GM12865 (cell line): ENCODE results near the gene FAM117B.

Source experiments
- DNase-seq: peaks from one replicate; pipeline ENCODE4 v3.0.0; 2010; ENCODE audit warnings: low read depth
- H3K4me3 ChIP-seq: 2 replicates; pipeline ENCODE4 v1.5.1; 2011; ENCODE audit warnings: mild to moderate bottlenecking, low read depth, low read length, control low read depth
- TF ChIP-seq, protein P1 (sequence below): IDR thresholded peaks from 2 replicates; pipeline ENCODE4 v1.5.1; 2011; ENCODE audit warnings: low read length, control low read depth, low read depth, inconsistent platforms; ENCODE audit not compliant: insufficient read depth; ENCODE audit errors: missing control alignments

Gene FAM117B

DNA sequence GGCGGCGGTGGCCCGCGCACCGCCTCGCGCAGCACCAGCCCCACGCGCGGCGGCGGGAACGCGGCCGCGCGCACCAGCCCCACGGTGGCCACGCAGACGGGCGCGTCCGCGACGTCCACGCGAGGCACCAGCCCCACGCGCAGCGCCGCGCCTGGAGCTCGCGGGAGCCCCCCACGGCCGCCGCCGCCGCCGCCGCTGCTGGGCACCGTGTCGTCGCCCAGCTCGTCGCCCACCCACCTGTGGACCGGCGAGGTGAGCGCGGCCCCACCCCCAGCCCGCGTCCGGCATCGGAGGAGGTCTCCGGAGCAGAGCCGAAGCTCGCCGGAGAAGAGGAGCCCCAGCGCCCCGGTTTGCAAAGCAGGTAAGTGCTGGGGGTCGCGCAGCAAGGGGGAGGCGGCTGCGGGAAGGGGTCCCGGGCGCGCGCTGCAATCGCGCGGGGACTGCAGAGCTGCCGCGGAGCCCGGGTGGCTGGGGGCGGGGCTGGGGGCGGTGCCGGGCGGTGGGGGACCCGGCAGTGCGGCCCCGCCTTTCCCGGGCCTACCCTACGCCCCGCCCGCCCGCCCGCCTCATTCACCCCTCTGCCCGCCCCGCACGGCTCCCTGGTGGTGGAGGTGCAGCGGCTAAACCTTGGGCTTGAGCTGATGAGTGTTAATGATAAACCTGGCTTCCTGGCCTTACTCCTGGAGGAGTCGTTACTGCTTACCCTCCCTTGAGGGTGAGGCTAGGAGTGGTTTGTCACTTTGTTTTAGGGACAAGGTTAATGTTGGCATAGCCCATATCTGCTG, 851 bp downstream of the FAM117B start:
- DNase-seq: peak; percentile 81
- peak overlapping the region; percentile 89 for H3K4me3 ChIP-seq
- TF ChIP-seq, protein P1, sequence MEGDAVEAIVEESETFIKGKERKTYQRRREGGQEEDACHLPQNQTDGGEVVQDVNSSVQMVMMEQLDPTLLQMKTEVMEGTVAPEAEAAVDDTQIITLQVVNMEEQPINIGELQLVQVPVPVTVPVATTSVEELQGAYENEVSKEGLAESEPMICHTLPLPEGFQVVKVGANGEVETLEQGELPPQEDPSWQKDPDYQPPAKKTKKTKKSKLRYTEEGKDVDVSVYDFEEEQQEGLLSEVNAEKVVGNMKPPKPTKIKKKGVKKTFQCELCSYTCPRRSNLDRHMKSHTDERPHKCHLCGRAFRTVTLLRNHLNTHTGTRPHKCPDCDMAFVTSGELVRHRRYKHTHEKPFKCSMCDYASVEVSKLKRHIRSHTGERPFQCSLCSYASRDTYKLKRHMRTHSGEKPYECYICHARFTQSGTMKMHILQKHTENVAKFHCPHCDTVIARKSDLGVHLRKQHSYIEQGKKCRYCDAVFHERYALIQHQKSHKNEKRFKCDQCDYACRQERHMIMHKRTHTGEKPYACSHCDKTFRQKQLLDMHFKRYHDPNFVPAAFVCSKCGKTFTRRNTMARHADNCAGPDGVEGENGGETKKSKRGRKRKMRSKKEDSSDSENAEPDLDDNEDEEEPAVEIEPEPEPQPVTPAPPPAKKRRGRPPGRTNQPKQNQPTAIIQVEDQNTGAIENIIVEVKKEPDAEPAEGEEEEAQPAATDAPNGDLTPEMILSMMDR: no peak

DNA sequence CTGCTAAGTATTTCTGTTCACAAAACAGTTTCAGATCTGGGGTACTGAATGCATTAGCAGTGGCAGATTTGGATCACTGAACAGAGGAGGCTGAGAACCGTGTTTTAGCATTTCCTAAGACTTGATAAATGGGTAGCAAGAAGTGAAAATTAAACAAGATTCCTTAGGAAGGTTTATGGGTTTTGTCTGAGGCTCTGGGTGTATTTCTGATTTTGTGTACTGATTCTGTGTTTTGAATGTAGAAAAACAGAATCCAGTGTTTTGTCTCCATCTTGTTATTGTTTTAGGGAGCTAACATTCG, 1.4 kb downstream of the FAM117B start:
- DNase-seq: no peak
- TF ChIP-seq, protein P1: no peak

DNA sequence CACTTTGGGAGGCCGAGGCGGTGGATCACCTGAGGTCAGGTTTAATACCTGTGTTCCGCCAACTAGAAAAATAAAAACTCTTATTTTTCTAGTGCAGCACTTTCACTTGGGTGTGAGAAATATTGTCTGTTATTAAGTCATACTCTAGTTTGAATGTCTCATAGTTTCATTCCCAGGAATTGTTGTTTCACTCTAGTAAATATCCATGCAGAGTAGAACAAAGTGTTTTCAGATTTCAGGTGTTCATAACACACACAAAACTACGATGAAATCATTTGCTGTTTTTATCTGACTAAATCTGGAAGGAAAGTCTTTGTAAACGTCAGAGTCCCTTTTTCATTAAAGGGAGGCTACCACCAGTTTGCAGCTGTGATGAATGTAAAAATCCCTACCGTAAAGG, 4.0 kb downstream of the FAM117B start:
- H3K4me3 ChIP-seq: no peak overlapping the region
- TF ChIP-seq, protein P1: no peak

More for the DNA sequence above, 1.4 kb downstream of the FAM117B start:
- H3K4me3 ChIP-seq: peak overlapping the region; percentile 82

DNA sequence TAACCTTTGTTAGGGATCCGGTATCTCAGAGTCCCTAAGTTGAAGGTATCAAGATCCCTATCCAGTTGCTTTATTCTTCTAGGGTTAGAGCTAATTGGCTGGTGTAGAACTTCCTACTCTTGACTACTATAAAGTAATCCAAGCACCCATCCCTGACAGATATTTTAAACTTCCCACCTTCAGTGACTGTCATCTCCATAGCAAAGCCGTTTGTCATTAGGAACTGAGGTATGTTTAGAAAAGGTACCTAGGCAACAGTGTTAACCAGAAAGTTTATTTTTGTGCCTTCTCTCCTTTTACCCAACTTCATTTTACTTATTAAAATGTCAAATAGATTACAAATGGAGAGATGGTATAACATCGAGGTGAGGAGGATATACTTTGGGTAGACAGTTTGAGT, 4.5 kb downstream of the FAM117B start:
- TF ChIP-seq, protein P1: no peak
- no peak overlapping the region for H3K4me3 ChIP-seq

More for the DNA sequence above, 4.0 kb downstream of the FAM117B start:
- DNase-seq: no peak

DNA sequence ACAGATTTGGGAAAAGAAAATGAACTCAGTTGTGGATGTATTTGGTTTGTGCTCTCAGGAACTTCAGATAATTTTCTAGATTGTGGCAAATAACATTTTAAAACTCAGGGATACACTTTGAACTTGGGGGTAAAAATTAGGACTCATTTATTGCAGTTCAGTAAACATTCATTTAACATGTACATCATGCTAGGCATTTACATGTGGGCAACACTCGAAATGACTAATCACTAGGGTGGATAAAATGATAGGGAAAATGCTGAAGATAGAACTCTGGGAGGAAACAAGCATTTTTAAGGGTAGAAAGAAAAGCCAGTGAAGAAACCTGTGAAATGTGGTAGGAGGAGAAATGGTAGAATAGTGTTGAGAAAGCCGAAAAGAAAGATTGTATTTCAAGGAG, 7.8 kb downstream of the FAM117B start:
- TF ChIP-seq, protein P1: no peak
- no peak for DNase-seq
- H3K4me3 ChIP-seq: no peak overlapping the region

More for the DNA sequence above, 4.5 kb downstream of the FAM117B start:
- DNase-seq: no peak

DNA sequence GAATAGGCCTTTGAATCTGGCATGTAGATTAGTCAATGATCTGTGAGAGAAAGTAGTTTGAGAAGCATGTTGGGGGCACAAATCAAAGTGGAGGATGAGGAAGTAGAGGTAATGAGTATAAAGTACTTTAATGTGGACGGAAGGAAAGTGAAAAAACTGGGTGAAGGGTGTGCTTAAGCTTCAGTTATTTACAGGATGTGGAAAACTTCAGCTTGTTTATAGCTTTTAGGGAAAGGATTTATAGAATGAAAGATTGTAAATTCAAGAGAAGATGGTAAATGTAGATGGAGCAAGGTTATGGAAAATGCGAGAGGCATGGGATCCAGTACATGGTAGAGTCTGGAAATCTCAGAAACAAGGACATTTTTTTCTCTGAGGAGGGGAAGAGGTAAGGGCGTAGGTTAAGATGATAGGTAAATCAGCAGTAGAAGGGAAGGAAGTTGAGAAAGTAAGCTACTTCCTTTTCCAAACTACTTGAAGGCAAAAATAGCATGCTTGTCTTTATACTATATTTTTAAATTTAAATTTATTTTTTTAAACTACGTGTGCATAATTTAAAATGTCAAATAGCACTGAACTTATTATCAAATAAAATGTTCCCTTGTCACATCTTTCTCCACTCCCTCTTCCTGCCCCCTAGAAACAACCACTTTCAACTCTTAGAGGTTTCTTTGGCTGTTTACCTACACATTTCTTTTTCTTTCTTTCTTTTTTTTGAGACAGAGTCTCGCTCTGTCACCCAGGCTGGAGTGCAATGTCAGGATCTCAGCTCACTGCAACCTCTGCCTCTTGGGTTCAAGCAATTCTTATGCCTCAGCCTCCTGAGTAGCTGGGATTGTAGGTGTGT, 8.5 kb downstream of the FAM117B start:
- peak; percentile 20 for DNase-seq
- TF ChIP-seq, protein P1: no peak
- H3K4me3 ChIP-seq: no peak overlapping the region; the same call in 1 of the 2 replicates

DNA sequence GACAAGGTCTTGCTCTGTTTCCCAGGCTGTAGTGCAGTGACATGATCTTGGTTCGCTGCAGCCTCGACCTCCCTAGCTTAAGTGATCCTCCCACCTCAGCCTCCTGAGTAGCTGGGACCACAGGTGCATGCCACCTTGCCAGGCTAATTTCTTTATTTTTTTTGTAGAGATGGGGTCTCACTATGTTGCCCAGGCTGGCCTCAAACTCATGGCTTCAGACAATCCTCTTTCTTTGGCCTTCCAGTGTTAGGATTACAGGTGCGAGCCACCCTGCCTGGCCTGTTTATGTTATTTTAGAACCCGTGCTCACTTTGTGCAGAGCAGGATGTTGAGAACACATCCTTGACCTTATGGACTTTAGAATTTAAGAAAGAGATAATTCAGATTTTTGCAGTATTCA, 17.4 kb downstream of the FAM117B start:
- DNase-seq: no peak
- H3K4me3 ChIP-seq: no peak overlapping the region
- TF ChIP-seq, protein P1: no peak
